ENCODE results near the gene PLXNA1.

The PLXNA1 gene

GRCh38 chr3:127031845-127032244, 48.9 kb downstream of the PLXNA1 start:
- H3K4me3 ChIP-seq (ENCODE audit: low read length): no peak overlapping the region
- DNase-seq (ENCODE audit: low read depth): no peak
- no peak for TF ChIP-seq CTCF (conservative IDR thresholded peaks at IDR 0.05; ENCODE audit: low read length)

- no peak for DNase-seq (ENCODE audit: low read depth)
- no peak for TF ChIP-seq CTCF (conservative IDR thresholded peaks at IDR 0.05; ENCODE audit: low read length)
These were observed 49.5 kb downstream of the PLXNA1 start for GRCh38 chr3:127032296-127032990.

More at GRCh38 chr3:127032296-127032990, 49.5 kb downstream of the PLXNA1 start:
- H3K4me3 ChIP-seq (ENCODE audit: low read length): no peak overlapping the region
